PFSK-1 (cell line): Measurements from ENCODE around the gene ANKRD2.

Experiments
- FOXP2 ChIP-seq: optimal IDR thresholded peaks from 2 replicates; pipeline ENCODE3; 2011; ENCODE audit warnings: borderline replicate concordance, control low read depth, inconsistent platforms; ENCODE audit not compliant: insufficient read depth; ENCODE audit errors: extremely low read length, extremely low read depth
- POLR2AphosphoS5 ChIP-seq: IDR thresholded peaks from 2 replicates; pipeline ENCODE4 v1.6.1; 2012; ENCODE audit warnings: low read depth, mild to moderate bottlenecking, control low read depth, low read length, moderate library complexity
- REST ChIP-seq, 2 experiments: IDR thresholded peaks; 2 replicates each; pipeline versions ENCODE4 v1.6.1 to v1.8.0; 2011 to 2012; ENCODE audit warnings: low read depth in 2 of 2, low read length in 2 of 2, control low read depth in 1 of 2, inconsistent platforms in 1 of 2, mild to moderate bottlenecking in 1 of 2, moderate library complexity in 1 of 2; ENCODE audit not compliant: insufficient read depth in 1 of 2
- SIN3A ChIP-seq: IDR thresholded peaks from 2 replicates; pipeline ENCODE4 v1.6.1; 2012; ENCODE audit warnings: mild to moderate bottlenecking, low read length, moderate library complexity, borderline replicate concordance; ENCODE audit not compliant: insufficient read depth
- TAF1 ChIP-seq: IDR thresholded peaks from 2 replicates; pipeline ENCODE4 v1.6.1; 2012; ENCODE audit warnings: low read length, control low read depth, borderline replicate concordance; ENCODE audit not compliant: insufficient read depth

Gene ANKRD2

GRCh38 chr10:97608991-97609561, 36.5 kb downstream of the ANKRD2 start:
- TF ChIP-seq FOXP2 (no peak), SIN3A (no peak), POLR2AphosphoS5 (no peak), REST (IDR thresholded peaks at IDR 0.05; ENCODE audit: insufficient read depth in 1 of 2, low read depth in 2 of 2, low read length in 2 of 2) (no peak), TAF1 (no peak)

DNA sequence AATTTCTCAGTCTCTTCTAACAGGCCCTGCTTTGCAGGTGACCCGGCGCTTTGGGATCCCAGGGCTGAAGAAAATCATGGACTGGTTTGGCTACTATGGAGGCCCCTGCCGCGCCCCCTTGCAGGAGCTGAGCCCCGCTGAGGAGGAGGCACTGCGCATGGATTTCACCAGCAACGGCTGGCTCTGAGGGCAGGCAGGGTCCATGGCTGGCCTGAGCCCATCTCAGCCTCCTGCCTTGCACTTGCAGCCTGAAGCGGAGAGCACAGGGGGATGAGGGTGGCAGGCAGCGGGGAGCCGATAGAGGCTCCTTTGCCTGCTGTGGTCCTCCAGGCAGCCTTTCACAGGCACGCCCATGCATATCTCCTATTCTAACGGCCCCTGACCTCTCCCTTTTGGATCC, 38.9 kb downstream of the ANKRD2 start:
- TF ChIP-seq TAF1 (no peak), REST (IDR thresholded peaks at IDR 0.05; ENCODE audit: insufficient read depth in 1 of 2, low read depth in 2 of 2, low read length in 2 of 2) (no peak), FOXP2 (no peak), SIN3A (no peak), POLR2AphosphoS5 (no peak)

- TF ChIP-seq REST (IDR thresholded peaks at IDR 0.05; ENCODE audit: insufficient read depth in 1 of 2, low read depth in 2 of 2, low read length in 2 of 2) (no peak), FOXP2 (no peak), SIN3A (no peak), POLR2AphosphoS5 (no peak), TAF1 (no peak)
Measured at GRCh38 chr10:97612386-97612785, 39.8 kb downstream of the ANKRD2 start.

GRCh38 chr10:97618285-97618684, 45.7 kb downstream of the ANKRD2 start:
- TF ChIP-seq REST (IDR thresholded peaks at IDR 0.05; ENCODE audit: insufficient read depth in 1 of 2, low read depth in 2 of 2, low read length in 2 of 2) (no peak), FOXP2 (no peak), SIN3A (no peak), POLR2AphosphoS5 (no peak), TAF1 (no peak)

GRCh38 chr10:97618733-97619132, 46.2 kb downstream of the ANKRD2 start:
- TF ChIP-seq TAF1 (no peak), FOXP2 (no peak), REST (IDR thresholded peaks at IDR 0.05; ENCODE audit: insufficient read depth in 1 of 2, low read depth in 2 of 2, low read length in 2 of 2) (no peak), POLR2AphosphoS5 (no peak), SIN3A (no peak)
